H1 (cell line): Measurements from ENCODE around the gene FAT1. TPM values are rescaled to one million over a fixed set of nuclear protein-coding genes. Genes with fewer than 3 reads are reported as not detected.

ENCODE experiments used
- CBX8 ChIP-seq: fragments of 300-800, 300-1000 bp; sonication (generic); IDR thresholded peaks from 2 replicates; pipeline ENCODE4 v1.7.1; 2016; ENCODE audit warnings: low read depth, low read length, borderline replicate concordance
- CREB1 ChIP-seq: IDR thresholded peaks from 2 replicates; pipeline ENCODE4 v1.6.1; 2012; ENCODE audit warnings: inconsistent platforms
- CTCF ChIP-seq, 3 experiments: IDR thresholded peaks; 1 replicate in 2 of 3; 2 replicates in 1 of 3; pipeline versions ENCODE4 v1.5.1 to v1.6.1; 2011; ENCODE audit warnings: low read length in 3 of 3, mild to moderate bottlenecking in 3 of 3, inconsistent platforms in 2 of 3, low read depth in 1 of 3, moderate library complexity in 1 of 3; ENCODE audit not compliant: insufficient read depth in 1 of 3; ENCODE audit errors: control extremely low read depth in 1 of 3
- KDM1A ChIP-seq: fragments of 200-600, 300-600 bp; sonication (generic); IDR thresholded peaks from 2 replicates; pipeline ENCODE4 v1.7.1; 2016; ENCODE audit warnings: mild to moderate bottlenecking, low read length, borderline replicate concordance
- NANOG ChIP-seq: IDR thresholded peaks from 2 replicates; pipeline ENCODE4 v1.6.1; 2011; ENCODE audit warnings: low read length, low read depth, mild to moderate bottlenecking, inconsistent platforms; ENCODE audit not compliant: insufficient read depth, poor library complexity, severe bottlenecking
- SIRT6 ChIP-seq: IDR thresholded peaks from one replicate; pipeline ENCODE4 v1.7.1; 2012; ENCODE audit warnings: low read length, inconsistent platforms
- SIX5 ChIP-seq: IDR thresholded peaks from 2 replicates; pipeline ENCODE4 v1.6.1; 2011; ENCODE audit warnings: mild to moderate bottlenecking, low read depth, low read length
- polyA plus RNA-seq, 7 experiments: library from polyadenylated mRNA; depleted of rRNA in 3 of 7; stranded (reverse) in 5 of 7; unstranded in 2 of 7; fragments of >200 nt in 5 of 7; fragments of 200-250 nt in 2 of 7; gene quantifications; 1 replicate in 5 of 7; 2 replicates in 1 of 7; 4 replicates in 1 of 7; pipeline versions ENCODE4 v1.2.1 to v1.2.3, GENCODE V29; 2011 to 2013; ENCODE audit warnings: missing spikeins in 2 of 7, mixed read lengths in 2 of 7
- total RNA-seq: library from RNA; stranded (reverse); fragmentation: NEBNext Ultra II Directional; extraction: Animal tissue kit (Norgen Biotek cat#: 25700); gene quantifications from 2 replicates; pipeline ENCODE4 v1.2.1, GENCODE V29; 2021
- TF ChIP-seq, protein P1 (sequence below): fragments of 300-600 bp; sonication (generic); IDR thresholded peaks from 2 replicates; pipeline ENCODE4 v1.7.1; 2012; ENCODE audit warnings: low read length, moderate library complexity, mild to moderate bottlenecking, inconsistent platforms; ENCODE audit not compliant: insufficient replicate concordance

FAT1 gene
- total and polyA plus RNA-seq, 2 of the 8 experiments (the other 6 are each of a cell fraction or from before 2014, with no cell fraction given), result 94.4 to 137 TPM

DNA sequence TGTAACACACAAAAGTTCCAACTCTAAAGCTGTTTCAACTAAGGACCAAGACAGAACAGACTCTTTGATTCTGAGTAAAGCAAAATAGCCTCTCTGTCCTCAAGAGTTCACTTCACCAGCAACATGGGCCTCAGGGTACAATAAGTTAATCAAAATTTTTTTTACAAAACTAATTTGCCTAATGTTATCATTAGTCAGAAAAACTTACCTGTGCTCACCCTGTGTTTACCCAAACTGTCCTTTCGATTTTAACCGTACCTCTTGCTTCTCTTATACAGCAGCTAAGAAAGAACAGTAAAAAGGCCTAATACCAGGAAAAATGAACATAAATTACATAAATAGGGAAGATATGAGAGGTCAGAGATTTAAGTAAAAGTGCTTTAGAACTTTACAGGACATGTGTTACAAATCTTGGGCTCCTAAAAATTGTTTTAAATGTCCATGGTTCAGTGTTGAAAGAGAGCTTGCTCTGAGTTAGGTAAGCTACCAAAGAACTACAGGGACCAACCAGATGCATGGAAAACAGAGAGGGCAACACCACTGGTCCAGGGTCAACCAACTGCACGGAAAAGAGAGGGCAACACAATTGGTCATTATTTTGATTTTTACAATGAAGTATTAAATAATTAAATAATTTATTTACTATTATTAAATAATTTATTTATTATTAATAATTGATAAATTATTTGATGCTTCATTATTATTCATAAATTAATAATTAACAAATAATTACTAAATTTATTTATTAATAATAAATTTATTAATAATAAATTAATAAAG is 73.1 kb downstream of the FAT1 start (continued):
- TF ChIP-seq, protein P1, sequence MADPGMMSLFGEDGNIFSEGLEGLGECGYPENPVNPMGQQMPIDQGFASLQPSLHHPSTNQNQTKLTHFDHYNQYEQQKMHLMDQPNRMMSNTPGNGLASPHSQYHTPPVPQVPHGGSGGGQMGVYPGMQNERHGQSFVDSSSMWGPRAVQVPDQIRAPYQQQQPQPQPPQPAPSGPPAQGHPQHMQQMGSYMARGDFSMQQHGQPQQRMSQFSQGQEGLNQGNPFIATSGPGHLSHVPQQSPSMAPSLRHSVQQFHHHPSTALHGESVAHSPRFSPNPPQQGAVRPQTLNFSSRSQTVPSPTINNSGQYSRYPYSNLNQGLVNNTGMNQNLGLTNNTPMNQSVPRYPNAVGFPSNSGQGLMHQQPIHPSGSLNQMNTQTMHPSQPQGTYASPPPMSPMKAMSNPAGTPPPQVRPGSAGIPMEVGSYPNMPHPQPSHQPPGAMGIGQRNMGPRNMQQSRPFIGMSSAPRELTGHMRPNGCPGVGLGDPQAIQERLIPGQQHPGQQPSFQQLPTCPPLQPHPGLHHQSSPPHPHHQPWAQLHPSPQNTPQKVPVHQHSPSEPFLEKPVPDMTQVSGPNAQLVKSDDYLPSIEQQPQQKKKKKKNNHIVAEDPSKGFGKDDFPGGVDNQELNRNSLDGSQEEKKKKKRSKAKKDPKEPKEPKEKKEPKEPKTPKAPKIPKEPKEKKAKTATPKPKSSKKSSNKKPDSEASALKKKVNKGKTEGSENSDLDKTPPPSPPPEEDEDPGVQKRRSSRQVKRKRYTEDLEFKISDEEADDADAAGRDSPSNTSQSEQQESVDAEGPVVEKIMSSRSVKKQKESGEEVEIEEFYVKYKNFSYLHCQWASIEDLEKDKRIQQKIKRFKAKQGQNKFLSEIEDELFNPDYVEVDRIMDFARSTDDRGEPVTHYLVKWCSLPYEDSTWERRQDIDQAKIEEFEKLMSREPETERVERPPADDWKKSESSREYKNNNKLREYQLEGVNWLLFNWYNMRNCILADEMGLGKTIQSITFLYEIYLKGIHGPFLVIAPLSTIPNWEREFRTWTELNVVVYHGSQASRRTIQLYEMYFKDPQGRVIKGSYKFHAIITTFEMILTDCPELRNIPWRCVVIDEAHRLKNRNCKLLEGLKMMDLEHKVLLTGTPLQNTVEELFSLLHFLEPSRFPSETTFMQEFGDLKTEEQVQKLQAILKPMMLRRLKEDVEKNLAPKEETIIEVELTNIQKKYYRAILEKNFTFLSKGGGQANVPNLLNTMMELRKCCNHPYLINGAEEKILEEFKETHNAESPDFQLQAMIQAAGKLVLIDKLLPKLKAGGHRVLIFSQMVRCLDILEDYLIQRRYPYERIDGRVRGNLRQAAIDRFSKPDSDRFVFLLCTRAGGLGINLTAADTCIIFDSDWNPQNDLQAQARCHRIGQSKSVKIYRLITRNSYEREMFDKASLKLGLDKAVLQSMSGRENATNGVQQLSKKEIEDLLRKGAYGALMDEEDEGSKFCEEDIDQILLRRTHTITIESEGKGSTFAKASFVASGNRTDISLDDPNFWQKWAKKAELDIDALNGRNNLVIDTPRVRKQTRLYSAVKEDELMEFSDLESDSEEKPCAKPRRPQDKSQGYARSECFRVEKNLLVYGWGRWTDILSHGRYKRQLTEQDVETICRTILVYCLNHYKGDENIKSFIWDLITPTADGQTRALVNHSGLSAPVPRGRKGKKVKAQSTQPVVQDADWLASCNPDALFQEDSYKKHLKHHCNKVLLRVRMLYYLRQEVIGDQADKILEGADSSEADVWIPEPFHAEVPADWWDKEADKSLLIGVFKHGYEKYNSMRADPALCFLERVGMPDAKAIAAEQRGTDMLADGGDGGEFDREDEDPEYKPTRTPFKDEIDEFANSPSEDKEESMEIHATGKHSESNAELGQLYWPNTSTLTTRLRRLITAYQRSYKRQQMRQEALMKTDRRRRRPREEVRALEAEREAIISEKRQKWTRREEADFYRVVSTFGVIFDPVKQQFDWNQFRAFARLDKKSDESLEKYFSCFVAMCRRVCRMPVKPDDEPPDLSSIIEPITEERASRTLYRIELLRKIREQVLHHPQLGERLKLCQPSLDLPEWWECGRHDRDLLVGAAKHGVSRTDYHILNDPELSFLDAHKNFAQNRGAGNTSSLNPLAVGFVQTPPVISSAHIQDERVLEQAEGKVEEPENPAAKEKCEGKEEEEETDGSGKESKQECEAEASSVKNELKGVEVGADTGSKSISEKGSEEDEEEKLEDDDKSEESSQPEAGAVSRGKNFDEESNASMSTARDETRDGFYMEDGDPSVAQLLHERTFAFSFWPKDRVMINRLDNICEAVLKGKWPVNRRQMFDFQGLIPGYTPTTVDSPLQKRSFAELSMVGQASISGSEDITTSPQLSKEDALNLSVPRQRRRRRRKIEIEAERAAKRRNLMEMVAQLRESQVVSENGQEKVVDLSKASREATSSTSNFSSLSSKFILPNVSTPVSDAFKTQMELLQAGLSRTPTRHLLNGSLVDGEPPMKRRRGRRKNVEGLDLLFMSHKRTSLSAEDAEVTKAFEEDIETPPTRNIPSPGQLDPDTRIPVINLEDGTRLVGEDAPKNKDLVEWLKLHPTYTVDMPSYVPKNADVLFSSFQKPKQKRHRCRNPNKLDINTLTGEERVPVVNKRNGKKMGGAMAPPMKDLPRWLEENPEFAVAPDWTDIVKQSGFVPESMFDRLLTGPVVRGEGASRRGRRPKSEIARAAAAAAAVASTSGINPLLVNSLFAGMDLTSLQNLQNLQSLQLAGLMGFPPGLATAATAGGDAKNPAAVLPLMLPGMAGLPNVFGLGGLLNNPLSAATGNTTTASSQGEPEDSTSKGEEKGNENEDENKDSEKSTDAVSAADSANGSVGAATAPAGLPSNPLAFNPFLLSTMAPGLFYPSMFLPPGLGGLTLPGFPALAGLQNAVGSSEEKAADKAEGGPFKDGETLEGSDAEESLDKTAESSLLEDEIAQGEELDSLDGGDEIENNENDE, result no peak
- no peak for TF ChIP-seq CREB1
- TF ChIP-seq CTCF (IDR thresholded peaks at IDR 0.05; ENCODE audit: control extremely low read depth in 1 of 3, insufficient read depth in 1 of 3, low read depth in 1 of 3, low read length in 3 of 3), result no peak
- TF ChIP-seq NANOG, result no peak
- TF ChIP-seq KDM1A, result no peak
- TF ChIP-seq CBX8, result no peak
- no peak for TF ChIP-seq SIX5
- no peak for TF ChIP-seq SIRT6
